ENCODE measurements around the gene LARP4.
"Not testable (repeated sequence)": the region's sequence is repeated elsewhere in the genome, so short reads cannot be mapped to it uniquely, and the experiment has no call there.

The LARP4 gene

DNA sequence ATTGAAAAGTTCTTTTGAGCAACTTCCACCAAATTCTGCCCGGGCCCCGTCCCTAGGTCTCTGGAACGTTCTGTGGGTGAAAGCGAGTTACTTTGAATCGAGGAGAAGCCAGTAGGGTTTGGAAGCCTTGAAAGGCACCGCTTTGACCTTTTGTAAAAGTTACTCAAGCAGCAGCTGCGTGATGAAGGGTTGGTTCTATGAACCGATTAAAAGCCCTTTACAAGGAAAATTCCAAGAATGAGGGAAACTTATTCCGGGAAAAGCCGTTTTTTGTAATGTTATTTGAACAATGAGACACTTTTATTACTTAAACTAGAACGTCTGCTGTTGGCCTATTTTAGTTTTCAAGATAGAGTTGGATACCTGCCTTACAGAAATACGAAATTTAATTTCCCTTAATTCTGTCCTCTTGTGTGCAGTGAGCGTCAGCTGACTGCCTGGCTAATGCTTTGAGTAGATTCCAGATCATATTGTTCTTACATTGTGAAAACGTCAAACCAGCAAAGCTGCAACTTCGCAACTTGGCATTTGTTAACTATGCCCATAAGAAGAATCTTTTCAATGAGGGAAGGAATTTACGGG lies 906 bp downstream of the LARP4 start:
- DNase-seq, result no peak

DNA sequence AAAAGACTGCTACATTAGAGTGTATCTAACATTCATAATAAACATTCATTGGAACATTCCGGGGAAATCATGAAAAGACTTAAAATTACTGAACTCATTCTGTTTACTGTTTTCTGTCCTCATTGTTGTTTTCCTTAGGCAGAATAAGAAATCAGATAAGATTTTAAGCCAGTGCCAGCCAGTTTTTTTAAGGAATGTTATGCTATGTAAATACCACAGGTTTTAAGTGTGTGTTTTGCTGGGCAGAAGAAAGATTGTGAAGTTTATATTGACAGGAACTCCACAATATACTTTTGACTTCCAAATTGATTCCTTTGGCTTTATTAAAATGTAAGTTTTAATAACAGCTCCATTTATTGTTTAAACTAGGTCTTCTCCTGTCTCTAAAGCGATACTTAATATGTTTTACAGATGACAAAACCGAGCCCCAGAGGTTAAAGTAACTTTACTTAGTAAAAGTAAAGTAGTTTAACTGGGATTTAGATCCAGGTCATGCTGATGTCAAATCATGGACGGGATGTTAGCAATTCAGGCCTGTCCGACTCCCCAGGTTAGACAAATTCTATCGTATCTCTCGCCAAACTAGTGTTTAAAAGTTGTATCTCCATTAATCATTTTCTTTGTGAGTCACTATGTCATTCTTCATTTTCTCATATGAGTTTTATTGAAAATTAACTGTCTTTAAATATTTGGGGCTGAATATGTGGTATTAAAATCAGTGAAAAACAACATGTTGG lies 1.7 kb downstream of the LARP4 start:
- DNase-seq, result no peak

DNA sequence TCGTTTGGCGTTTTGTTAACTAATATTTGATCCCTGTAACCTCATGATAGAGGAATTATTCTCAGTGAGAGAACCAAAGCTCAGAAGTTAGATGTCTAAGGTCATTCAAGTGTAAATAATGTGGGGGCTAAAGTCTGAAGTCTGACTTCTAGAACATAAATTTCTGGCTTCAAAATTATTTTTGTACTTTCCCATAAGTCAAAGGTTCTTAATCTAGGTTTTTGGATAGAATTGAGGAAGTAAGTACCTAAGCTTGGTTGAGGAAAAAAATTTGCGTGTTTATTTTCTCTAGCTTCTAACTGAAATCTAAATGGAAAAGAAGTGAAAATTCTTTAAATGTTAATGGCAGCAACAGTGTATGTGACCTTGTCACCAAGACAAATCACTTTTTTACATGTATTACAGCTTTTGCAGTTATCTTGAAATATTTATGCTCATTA lies 2.3 kb downstream of the LARP4 start:
- no peak for DNase-seq

DNA sequence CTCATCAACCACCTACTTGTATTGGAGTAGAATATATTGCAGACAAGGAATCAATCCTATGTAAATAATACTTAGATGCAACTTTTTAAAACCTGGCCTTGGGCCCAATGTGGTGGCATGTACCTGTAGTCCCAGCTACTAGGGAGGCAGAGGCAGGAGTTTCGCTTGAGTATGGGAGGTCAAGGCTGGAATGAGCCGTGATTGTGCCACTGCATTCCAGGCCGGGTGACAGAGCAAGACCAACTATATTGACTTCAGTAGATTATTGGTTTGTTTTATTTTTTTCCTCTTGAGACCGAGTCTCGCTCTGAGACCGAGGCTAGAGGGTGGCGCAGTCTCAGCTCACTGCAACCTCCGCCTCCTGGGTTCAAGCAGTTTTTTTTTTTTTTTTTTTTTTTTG lies 3.6 kb downstream of the LARP4 start:
- DNase-seq, result no peak

DNA sequence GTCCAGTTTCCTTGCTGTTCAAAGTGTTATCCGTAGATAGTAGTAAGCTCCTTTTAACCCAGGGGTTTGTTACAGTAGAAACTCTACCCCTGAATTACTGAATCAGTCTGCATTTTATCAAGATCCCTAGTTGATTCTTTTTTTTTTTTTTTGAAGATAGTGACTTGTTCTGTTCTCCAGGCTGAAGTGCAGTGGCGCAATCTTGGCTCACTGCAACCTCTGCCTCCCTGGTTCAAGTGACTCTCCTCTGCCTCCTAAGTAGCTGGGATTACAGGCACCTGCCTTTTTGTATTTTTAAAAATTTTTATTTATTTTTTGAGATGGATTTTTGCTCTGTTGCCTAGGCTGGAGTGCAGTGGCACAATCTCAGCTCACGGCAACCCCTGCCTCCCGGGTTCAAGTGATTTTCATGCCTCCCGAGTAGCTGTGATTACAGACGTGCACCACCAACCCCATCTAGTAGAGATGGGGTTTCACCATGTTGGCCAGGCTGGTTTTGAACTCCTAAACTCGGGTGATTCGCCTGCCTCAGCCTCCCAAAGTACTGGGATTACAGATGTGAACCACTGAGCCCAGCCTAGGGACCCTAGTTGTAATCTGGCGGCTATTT lies 10.5 kb downstream of the LARP4 start:
- no peak for DNase-seq

DNA sequence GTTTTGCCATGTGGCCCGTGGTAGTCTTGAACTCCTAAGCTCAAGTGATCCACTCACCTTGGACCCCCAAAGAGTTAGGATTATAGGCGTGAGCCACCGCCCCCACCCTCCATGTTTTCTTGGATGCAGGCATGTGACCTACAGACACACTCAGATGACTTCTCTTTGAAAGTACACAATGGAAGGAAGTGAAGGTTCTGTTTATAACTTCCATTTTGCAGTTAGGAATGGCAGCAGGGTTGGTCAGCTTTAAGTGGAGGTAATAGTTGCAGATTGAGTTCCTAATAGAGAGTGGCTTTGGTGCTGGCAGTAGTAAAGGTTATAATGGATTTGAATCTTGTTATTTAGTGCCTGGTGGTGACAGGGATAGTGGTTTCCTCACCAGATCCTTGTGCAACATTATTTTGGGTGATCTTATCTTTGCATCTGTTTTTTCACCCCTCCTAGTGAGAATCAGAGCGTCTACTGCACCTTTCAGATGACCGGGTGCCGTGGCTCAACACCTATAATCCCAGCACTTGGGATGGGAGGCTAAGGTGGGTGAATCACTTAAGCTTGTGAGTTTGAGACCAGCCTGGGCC lies 15.3 kb downstream of the LARP4 start:
- no peak for DNase-seq

DNA sequence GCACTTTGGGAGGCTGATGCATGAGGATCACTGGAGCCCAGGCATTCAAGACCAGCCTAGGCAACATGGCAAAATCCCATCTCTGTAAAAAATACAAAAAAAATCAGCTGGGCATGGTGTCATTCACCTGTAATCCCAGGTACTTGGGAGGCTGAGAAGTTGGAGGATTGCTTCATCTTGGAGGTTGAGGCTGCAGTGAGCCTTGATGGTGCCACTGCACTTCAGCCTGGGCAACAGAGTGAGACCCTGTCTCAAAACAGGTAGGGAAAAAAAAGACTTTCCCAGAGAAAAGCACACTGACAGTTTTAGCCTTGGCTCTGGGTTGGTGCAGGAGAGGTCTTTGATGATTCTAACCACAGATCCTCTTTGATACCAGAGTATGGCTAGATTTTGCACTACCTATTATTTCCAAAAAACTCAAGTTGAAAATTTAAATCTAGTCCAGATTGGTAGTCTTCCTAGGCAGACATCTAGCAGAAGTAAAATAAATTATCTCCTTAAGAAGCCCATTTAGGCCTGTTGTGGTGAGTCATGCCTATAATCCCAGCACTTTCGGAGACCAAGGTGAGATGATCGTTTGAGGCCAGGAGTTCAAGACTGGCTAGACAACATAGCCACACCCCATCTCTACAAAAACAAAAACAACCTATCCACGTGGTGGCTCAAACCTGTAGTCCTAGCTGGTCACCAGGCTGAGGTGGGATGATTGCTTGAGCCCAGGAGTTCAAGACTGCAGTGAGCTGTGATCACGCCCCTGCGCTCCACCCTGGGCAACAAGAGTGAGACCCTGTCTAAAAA lies 18.6 kb downstream of the LARP4 start:
- DNase-seq, result no peak

DNA sequence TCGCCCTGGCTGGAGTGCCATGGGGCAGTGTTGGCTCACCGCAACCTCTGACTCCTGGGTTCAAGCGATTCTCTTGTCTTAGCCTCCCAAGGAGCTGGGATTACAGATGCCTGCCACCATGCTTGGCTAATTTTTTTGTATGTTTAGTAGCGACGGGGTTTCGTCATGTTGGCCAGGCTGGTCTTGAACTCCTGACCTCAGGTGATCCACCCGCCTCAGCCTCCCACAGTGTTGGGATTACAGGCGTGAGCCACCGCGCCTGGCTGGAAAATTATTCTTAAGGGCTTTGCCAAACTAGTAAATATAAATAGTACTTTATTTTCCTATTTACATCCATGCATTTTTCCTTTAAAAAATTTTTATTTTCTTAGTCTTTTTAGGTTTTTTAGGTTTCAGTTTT lies 22.2 kb downstream of the LARP4 start:
- not testable (repeated sequence) for DNase-seq

DNA sequence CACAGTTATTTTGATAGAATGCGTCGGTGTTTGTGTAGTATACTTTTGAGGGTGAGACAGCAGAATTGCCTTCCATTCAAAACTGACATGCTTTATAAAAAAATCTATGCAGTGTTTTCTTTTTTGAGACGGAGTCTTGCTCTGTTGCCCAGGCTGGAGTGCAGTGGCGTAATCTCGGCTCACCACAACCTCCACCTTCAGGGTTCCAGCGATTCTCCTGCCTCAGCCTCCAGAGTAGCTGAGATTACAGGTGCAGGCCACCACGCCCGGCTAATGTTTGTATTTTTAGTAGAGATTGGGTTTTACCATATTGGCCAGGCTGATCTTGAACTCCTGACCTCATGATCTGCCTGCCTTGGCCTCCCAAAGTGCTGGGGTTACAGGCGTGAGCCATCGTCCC lies 22.7 kb downstream of the LARP4 start:
- not testable (repeated sequence) for DNase-seq

DNA sequence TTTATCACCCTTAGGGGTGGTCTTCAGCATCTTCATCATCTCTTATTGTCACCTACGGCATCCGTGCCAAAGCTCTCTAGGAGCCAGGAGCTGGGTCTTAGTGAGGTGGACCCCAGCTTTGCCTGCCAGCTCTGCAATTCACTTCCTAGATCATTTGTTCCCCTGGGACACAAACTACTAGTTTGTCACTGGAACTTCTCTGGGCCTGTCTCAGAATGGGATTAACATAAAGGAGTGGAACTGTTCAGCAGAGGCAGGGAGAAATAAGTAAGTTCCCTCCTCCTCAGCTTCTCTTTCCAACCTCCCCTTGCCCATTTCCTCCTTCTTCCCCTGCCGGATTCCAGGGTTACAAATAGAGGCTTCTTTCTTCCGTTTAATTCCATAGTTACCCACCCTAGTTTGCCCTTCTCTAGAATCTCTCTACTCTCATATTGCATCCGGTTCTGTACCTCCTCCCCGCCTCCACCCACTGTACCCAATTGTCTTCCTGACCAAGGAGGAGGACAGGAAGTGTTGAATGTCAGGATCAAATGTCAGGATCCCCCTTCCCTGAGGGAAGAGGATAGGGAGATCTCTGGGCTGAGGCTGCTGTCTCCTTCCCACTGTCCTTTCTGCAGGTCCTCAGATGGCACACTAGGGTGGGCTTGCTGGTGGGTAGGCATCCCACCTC lies 25.0 kb downstream of the LARP4 start:
- DNase-seq, result no peak

DNA sequence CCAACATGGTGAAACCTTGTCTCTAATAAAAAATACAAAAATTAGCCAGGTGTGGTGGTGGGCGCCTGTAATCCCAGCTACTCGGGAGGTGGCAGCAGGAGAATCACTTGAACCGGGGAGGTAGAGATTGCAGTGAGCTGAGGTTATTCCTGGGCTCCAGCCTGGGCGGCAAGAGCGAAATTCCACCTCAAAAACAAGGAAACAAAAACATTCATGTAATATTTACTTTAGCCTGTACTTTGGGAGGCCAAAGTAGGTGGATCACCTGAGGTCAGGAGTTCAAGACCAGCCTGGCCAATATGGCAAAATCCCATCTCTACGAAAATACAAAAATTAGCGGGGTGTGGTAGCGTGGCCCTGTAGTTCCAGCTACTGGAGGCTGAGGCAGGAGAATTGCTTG lies 31.0 kb downstream of the LARP4 start:
- DNase-seq, result not testable (repeated sequence)

DNA sequence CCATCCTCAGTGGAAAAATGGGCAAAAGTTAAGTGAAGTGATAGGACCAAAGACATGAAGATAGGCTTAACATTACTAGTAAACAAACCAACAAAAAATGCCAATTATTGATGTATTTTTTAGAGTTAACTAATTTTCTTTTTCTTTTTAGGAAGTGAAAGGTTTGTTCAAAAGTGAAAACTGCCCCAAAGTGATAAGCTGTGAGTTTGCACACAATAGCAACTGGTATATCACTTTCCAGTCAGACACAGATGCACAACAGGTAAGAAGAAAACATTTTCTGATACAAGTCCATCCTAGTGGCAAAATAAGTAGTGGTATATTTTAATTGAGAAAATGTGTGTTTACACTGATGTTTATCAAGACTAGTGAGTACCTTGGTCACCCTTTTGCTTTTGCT lies 39.6 kb downstream of the LARP4 start:
- no peak for DNase-seq

DNA sequence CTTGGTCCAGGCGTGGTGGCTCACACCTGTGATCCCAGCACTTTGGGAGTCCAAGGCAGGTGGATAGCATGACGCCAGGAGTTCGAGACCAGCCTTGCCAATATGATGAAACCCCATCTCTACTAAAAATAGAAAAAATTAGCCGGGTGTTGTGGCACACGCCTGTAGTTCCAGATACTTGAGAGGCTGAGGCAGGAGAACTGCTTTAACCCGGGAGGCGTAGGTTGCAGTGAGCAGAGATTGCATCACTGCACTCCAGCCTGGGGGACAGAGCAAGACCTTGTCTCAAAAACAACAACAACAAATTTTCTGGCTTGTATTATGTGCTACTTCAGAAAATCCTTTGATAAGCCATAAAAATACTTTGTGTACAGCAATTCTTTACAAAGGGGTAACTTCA lies 41.1 kb downstream of the LARP4 start:
- DNase-seq, result no peak

DNA sequence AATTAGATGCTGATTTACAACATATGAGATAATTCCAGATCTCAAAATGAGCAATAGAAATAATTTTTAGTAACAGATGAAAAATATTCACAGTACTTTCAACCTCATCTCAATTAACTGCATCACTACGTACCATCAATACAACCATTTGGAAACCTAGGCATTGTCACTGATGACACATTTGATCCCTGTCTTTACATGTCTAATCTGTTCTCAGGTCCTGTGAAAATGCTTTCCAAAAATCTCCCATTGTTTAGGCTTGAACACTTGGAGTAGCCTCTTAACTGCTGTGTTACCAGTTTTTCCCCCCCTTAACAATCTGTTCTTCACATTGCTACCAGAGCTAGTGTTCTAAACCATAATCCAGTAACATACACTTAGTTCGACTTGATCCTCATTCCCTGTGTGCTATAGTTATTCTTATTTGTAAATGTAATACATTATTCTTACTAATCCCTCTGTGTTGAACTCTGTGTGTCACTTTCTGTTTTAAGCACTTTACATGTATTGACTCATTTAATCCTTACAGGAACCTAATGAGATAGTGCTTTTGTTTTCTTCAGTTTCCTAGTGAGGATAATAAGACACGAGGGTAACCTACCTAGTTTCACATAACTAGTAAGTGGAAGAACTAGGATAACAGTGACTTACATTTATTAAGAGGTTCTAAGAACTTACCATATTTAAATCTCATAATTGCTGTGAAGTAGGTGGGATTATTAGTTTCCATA lies 41.7 kb downstream of the LARP4 start:
- no peak for DNase-seq

DNA sequence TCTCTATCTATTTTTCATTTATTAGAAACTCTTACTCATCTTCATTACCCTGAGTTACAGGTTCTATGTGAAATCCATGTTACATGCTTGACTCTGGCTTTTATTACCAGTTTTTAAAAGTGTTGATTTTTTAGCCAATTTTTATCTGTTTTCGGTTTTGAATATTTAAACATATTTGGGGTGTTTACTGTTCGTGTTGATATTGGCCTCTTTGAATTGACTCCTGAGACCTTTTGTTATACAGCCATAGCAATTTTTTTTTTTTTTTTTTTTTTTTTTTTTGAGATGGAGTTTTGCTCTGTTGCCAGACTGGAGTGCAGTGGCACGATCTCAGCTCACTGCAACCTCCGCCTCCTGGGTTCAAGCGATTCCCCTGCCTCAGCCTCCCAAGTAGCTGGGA lies 49.0 kb downstream of the LARP4 start:
- DNase-seq, result not testable (repeated sequence)

DNA sequence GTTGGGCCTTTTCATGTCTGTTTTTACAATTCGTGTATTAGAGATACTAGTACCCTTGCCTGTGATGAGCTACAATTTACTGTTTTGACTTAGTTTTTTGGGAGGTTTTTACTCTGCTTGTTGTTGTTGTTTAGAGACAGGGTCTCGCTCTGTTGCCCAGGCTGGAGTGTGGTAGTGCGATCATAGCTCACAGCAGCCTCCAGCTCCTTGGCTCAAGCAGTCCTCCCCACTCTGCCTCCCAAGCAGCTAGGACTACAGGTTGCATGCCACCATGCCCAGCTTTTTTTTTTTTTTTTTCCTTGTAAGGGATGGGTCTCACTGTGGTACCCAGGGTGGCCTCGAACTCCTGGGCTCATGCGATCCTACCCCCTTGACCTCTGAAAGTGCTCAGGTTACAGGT lies 52.1 kb downstream of the LARP4 start:
- no peak for DNase-seq

DNA sequence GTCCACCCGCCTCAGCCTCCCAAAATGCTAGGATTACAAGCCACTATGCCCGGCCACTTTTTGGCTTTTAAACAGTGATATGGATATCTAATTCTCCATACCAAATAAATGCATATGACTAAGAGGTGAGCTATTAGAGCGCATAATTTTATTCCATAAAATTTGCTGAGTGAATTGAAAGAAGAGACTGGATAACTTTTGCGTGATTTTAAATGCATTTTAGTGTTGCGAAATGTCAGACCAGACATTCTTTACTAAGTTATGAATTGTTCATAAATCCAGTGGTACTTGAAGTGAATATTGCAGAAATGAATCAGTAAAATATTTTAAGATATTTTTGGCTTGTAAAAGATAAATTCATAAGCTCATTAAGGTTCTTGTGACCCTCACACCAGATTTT lies 53.2 kb downstream of the LARP4 start:
- DNase-seq, result no peak

DNA sequence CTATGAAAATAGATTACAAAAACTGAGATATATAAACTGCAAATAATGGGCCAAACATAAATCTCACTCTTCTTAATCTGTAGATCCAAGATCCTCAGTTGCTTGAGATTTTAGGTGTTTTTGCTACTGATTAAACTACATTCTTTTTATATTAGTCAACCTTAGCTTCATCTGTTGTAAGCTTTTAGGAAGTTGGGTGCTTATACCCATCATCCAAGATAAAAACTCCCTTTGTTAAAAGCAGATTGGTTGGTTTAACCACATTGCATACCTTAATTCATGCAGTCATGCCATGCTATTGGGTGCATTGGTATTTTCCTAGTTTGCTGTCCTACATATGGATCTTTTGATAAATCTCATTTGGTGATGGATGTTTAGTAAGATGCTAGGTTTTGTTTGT lies 57.9 kb downstream of the LARP4 start:
- no peak for DNase-seq

DNA sequence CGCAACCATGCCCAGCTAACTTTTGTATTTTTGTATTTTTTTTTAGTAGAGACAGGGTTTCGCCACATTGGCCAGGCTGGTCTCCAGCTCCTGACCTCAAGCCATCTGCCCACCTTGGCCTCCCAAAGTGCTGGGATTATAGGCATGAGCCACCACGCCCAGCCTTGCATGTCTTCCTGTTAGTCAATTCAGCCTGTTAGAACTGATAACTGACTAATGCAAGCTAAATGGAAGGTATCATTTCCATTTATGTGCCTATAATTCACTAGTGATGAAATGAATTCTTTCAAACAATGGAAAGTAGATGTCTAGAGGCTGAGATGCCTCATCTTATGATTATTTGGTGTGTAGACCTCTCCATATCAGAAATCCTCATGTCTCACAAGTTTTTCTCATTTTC lies 66.8 kb downstream of the LARP4 start:
- no peak for DNase-seq

DNA sequence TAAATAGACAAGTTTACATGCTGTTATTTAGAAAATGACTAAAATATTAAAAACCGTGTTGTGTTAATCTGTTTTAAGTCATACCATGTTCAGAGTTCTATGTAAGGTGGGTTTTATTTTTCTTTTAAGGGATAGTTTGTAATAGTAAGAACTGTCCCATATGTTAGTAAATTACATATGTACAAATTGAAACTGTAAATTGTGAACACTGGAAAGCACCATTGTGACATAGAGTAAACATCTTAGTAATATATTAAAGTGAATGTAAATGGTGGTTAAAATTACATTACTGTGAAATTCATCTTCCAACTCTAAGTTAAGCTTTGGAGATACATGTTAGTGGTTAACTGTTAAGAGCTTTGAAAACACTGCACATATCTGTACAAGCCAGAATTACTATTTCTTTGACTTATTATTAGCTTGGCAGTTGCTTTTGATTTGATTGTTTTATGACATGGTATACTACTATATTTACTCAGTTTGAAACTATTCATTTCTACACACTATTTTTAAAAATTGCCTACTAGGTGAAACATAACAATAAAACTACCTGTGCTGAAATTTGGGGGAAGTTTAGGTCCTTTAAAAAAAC lies 76.7 kb downstream of the LARP4 start:
- DNase-seq, result no peak

DNA sequence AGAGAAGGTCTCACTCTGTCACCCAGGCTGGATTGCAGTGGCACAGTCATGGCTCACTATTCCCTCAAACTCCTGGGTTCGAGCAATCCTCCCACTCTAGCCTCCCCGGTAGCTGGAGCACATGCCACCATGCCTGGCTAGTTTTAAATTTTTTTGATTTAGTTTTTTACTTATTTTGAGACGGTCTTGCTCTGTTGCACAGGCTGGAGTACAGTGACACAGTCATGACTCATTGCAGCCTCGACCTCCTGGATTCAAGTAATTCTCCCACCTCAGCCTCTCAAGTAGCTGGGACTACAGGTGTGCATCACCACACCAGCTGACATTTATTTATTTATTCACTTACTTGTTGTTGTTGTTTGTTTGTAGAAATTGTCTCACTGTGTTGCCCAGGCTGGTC lies 81.9 kb downstream of the LARP4 start:
- DNase-seq, result no peak

DNA sequence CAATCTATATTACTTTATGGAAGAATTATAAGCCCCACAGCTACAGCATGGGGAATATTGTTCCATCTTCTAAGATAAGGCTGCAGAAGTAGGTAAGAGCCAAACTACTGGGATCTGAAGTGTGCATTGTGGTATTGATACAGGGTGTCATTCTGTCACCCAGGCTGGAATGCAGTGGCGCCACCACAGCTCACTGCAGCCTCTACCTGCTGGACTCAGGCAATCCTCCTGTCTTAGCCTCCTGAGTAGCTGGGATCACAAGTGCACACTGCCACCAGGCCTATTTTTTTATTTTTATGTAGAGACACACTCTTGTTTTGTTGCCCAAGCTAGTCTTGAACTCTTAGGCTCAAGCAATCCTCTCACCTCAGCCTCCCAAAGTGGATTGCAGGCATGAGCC lies 82.8 kb downstream of the LARP4 start:
- no peak for DNase-seq
